ENCODE data around the gene COG5.
"Not testable (repeated sequence)": the region's sequence is repeated elsewhere in the genome, so short reads cannot be mapped to it uniquely, and the experiment has no call there.

Gene COG5

DNA sequence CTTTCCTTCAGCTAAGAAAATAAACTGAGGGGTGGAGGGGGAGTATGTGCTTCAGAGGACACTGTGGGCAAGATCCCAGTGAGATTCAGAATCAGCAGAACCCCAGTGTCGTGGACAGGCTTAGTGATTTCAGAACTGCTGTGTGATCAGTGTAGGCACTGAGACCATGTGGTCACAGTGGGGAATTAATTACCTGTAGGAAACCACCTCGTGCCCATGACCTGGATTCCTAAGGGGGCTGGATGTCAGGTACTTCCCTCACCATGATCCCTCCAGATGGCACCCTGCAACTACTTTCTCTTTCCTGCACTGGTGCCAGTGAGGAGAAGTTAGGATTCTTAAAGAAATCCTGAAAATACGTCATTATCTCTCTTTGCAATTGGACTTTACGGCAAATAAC is 330.5 kb downstream of the COG5 start:
- FAIRE-seq (no peak), DNase-seq (ENCODE audit: low spot score) (no peak)

GRCh38 chr7:107232568-107233090 is 331.1 kb downstream of the COG5 start:
- FAIRE-seq (no peak), DNase-seq (ENCODE audit: low spot score) (no peak)

- FAIRE-seq (peak; percentile 14), DNase-seq (ENCODE audit: low spot score) (no peak)
Observed at GRCh38 chr7:107230334-107230733, 333.4 kb downstream of the COG5 start.

DNA sequence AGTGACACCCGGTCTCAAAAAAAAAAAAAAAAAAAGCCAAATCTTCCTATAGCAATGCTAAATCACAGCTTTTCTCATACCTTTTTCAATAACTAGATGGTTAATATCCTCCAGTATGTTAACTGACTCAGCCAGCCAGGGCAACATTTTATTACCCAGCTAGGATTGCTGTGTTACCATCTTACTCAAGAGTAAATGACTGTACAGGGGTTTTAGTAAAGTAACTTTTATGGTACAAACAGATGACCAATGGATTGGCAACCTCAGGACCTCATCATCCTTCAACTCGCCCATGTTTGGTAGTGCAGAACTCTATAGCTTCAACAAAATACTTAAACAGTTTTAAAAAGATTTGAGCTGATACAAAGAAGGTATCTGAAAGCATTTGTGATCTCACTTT is 335.4 kb downstream of the COG5 start:
- FAIRE-seq: no peak
- DNase-seq (ENCODE audit: low spot score): no peak

GRCh38 chr7:107224374-107225223 is 339.1 kb downstream of the COG5 start:
- no peak for DNase-seq (ENCODE audit: low spot score)
- FAIRE-seq: no peak

DNA sequence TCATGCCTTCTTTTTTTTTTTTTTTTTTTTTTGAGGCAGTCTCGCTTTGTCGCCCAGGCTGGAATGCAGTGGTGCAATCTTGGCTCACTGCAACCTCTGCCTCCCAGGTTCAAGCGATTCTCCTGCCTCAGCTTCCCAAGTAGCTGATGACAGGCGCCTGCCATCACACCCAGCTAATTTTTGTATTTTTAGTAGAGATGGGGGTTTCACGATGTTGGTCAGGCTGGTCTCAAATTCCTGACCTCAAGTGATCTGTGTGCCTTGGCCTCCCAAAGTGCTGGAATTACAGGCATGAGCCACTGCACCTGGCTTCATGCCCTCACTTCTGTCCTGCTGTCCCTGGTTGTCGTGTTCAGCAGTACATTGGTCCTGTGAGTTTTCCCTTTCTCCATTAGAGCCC is 342.9 kb downstream of the COG5 start:
- DNase-seq (ENCODE audit: low spot score); FAIRE-seq: not testable (repeated sequence)

- DNase-seq (ENCODE audit: low spot score) (no peak), FAIRE-seq (no peak)
Observed at GRCh38 chr7:107220356-107220755, 343.4 kb downstream of the COG5 start.

DNA sequence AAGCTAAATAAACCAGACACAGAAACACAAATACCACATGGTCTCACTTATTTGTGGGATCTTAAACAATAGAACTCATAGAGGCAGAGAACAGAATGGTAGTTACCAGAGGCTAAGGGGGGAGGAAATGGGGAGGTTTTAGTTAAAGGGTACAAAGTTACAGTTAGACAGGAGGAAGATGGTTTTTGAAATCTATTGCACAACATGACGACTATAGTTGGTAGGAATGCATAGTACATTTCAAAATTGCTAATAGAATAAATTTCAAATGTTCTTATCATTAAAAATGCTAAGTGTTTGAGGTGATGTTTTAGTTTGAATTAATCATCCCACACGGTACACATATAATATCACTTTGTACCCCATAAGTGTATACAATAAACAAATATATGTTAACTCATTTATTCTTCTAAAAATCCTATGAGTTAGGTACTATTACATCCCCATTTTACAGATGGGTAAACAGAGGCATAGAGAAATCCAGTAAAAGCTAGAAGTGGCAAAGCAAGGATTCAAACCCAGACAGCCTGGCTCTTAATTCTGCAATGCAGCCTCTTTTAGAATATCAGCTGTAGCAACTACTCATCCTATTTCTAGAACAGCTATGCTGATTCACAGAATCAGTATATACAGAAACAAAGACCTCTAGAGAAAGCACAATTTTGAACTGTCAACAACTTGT is 344.0 kb downstream of the COG5 start:
- FAIRE-seq: no peak
- DNase-seq (ENCODE audit: low spot score): no peak

DNA sequence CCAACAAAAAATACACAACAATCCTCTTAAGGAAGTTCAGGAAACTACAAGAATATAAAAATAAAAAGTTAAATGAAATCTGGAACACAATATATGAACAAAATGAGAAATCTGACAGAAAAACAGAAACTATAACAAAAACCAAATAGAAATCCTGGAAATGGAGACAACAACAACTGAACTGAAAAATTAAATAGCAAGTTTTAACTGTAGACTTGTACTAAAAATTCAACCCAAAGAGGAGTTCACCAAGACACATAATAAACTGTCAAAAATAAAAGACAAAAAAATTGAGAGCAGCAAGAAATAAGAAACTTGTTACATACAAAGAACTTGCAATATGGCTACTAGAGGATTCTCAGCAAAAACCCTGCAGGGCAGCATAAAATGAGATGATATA is 349.8 kb downstream of the COG5 start:
- FAIRE-seq: no peak
- DNase-seq (ENCODE audit: low spot score): no peak

DNA sequence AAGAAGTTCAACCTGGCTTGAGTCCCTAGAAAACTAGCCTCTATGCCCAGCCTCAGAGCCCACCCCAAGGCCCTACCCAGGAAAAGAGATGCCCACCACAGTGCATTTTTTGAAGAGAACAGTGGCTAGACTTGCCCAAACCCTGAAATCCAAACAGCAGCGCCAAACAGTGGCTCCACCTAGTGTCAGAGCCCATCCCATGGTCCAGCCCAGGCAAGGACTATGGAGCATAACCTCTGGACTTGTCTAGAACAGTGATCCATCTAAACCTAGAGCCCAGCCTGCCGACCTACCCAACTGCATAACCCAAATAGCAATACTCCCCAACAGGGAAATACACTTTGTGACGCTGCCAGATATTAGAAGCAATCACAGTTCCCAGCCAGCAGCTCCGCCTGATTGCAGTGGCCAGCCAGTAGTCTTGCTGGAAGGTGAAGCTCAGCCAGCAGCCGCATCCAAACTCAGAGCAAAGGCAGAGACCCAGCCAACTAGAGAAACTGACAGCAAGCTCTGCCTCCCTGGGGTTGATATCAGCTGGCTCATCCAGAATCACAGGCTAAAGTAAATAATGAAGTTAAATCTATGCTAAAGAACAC is 350.4 kb downstream of the COG5 start:
- no peak for FAIRE-seq
- DNase-seq (ENCODE audit: low spot score): no peak

DNA sequence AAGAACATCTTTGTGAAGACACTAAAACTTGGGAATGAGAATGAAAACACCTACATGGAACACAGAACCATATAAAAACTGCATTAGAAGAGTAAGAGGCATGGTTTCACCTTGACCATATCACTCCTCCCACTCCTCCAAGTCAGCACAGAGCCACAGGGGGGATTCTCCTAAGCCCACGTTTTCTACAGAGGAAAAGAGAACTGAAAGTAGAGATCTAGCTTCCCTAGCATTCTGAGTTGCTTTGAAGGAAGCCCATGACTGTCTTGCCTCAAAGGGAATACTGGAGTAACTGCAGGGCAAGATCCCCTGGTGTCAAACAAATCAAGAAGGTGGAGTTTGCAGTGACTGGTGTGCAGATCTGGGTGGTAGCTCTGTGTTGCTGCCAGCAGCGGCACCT is 351.0 kb downstream of the COG5 start:
- DNase-seq (ENCODE audit: low spot score) (no peak), FAIRE-seq (no peak)

- no peak for FAIRE-seq
Observed at GRCh38 chr7:107210400-107210799, 353.3 kb downstream of the COG5 start.

GRCh38 chr7:107209565-107209964 is 354.2 kb downstream of the COG5 start:
- DNase-seq (ENCODE audit: low spot score) (no peak), FAIRE-seq (no peak)

More at GRCh38 chr7:107210400-107210799, 353.3 kb downstream of the COG5 start:
- no peak for DNase-seq (ENCODE audit: low spot score)

- DNase-seq (ENCODE audit: low spot score): no peak
- no peak for FAIRE-seq
Observed at GRCh38 chr7:107208563-107208962, 355.2 kb downstream of the COG5 start.

DNA sequence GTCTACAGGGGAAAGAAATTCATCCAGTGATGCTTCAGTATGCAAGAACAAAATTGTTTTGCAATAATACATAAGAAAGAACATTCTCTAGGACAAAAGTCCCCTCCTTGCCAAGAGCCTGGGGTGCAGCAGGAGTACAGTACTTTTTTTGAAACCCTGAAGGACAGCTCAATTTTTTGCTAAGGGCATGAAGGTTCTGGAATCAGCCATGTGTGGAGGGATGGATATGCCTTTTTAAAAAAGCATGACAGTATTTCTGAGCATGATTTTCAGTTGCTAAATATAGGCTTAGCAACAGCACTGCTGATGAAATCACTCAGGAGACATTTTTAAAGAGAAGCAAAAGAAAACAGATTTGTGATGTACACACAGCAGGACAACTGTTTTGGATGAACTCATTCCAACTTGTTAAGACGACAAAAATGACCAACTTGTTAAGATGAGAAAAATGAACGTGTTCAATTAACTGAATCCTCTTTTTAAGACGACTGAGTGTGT is 355.6 kb downstream of the COG5 start:
- no peak for FAIRE-seq
- no peak for DNase-seq (ENCODE audit: low spot score)

DNA sequence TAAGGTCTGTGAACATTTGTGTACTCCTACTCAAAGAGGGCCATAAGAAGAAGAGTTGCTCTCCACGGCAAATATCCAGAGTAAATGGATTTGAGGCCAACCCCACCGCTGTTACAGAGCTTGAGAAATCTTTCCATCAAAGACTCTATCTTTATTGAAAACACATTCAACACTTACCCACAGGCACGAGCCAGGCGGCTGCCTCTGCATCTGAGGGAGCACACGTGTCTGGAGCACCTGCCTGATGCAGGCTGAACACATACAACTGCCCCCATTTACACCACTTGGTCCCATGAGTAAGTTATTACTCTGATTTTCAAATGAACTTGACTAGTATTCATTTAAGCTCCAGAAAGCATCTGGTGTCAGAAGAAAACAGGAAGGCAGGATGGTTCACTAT is 356.3 kb downstream of the COG5 start:
- DNase-seq (ENCODE audit: low spot score): no peak
- FAIRE-seq: no peak

DNA sequence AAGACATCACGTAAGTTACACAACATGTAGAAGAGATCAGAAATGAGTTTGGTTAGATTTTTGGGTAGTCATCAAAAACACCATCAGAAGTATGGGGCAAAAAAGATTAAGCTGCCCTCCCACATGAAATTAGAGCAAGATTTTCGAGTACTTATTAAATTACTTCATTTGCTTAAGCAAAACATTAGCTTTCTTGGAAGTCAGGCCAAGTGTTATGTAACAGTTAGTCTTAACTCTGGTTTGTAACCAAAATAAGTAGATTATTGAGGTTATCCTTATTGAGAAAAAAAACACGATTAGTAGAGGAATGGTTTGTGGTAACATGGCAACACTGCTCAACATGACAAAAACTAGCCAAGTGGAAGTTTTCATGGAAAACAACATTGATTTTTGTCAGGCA is 357.0 kb downstream of the COG5 start:
- no peak for FAIRE-seq
- no peak for DNase-seq (ENCODE audit: low spot score)

- FAIRE-seq (no peak), DNase-seq (ENCODE audit: low spot score) (no peak)
Observed at GRCh38 chr7:107206136-107206535, 357.6 kb downstream of the COG5 start.

DNA sequence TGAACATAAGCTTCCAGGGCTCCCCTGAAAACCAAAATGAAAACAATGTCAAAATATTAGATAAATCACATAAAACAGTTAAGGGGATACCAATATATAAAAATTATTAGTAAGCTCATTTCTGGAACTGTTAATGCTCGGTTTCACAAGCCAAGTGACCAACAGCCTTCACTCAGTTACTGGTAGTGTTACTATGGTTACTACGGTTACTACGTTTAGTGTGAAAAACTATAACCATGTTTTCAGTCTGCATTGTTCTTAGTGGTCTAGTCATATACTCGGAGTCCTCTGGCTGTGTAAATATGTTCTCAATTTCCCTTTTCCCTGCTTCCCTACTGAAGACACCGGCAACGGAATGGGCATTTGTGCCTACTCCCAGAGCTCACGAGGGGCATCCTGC is 360.1 kb downstream of the COG5 start:
- no peak for FAIRE-seq
- no peak for DNase-seq (ENCODE audit: low spot score)

GRCh38 chr7:107201795-107202450 is 361.8 kb downstream of the COG5 start:
- FAIRE-seq: no peak
- no peak for DNase-seq (ENCODE audit: low spot score)

DNA sequence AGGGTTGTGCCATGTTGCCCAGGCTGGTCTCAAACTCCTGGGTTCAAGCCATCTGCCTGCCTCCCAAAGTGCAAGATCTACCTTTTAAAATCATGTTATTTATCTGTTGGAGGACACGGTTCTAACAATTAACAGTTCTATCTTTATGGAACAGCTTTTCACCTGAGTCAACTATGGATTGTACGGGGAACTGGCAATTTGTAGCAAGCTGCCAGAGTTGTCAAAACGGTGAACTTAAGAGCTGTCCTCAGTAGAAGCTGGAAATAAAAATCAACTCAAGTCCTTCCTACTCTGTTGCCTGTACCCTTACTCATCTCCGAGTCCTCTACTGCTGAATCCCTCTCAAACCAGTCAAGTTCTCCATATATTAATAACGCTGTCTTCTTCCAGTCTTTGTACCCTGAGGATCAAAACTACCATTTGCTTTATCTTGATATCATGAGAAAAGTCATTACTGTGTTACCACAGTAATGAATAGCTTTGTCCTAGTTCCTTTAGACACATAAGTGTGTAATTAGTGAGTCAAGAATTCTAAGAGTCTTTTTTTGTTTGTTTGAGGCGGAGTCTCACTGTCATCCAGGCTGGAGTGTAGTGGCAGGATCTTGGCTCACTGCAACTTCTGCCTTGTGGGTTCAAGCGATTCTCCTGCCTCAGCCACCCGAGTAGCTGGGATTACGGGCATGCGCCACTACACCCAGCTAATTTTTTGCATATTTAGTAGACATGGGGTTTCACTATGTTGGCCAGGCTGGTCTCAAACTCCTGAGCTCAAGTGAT is 366.7 kb downstream of the COG5 start:
- no peak for FAIRE-seq
- no peak for DNase-seq (ENCODE audit: low spot score)
